H1 (cell line): ENCODE results near the gene COL25A1. TPM values are rescaled to one million over a fixed set of nuclear protein-coding genes. Genes with fewer than 3 reads are reported as not detected.

Experiments used
- CTCF ChIA-PET: fragments of 300-600 bp; sonication (Branson Sonifier 250); formaldehyde crosslinking; loops from one replicate; lab custom pipeline; 2021; ENCODE audit not compliant: partially characterized antibody; lab: Charles Lee
- POLR2A ChIA-PET: fragments of 300-600 bp; sonication (Branson Sonifier 250); formaldehyde crosslinking; loops from one replicate; lab custom pipeline; 2021; ENCODE audit warnings: inconsistent platforms; ENCODE audit not compliant: partially characterized antibody; lab: Charles Lee
- DNase-seq, 2 experiments: peaks; one replicate each; pipeline versions ENCODE4 v3.0.0 to v3.0.0-alpha.2; 2010 to 2022; ENCODE audit warnings: low spot score in 2 of 2, low read depth in 1 of 2, mixed read lengths in 1 of 2
- FAIRE-seq: peaks from 2 replicates; lab custom pipeline; 2011; peaks lifted over from hg19 to GRCh38; lab: Jason Lieb, UNC
- H2AFZ ChIP-seq: 2 replicates; pipeline ENCODE4 v1.8.1; 2012; ENCODE audit warnings: low read length, inconsistent platforms
- H2AK5ac ChIP-seq: 2 replicates; pipeline ENCODE4 v1.6.1; 2013; ENCODE audit warnings: low read depth, low read length
- H2BK120ac ChIP-seq: replicated peaks from 2 replicates; pipeline ENCODE3; 2013; ENCODE audit warnings: low read depth, low read length, inconsistent platforms
- H2BK12ac ChIP-seq: 2 replicates; pipeline ENCODE4 v1.6.1; 2013; ENCODE audit warnings: low read depth, low read length
- H2BK15ac ChIP-seq: 2 replicates; pipeline ENCODE4 v1.6.1; 2013; ENCODE audit warnings: low read length
- H2BK20ac ChIP-seq: 2 replicates; pipeline ENCODE4 v1.6.1; 2013; ENCODE audit warnings: low read length
- H2BK5ac ChIP-seq: 2 replicates; pipeline ENCODE4 v1.6.1; 2013; ENCODE audit warnings: low read depth, low read length
- H3K14ac ChIP-seq: 2 replicates; pipeline ENCODE4 v1.6.1; 2013; ENCODE audit warnings: inconsistent platforms; ENCODE audit not compliant: insufficient read length
- H3K18ac ChIP-seq: 2 replicates; pipeline ENCODE4 v1.6.1; 2013; ENCODE audit warnings: low read length; ENCODE audit errors: extremely low read depth
- H3K23ac ChIP-seq: 2 replicates; pipeline ENCODE4 v1.6.1; 2013; ENCODE audit warnings: inconsistent platforms; ENCODE audit not compliant: insufficient read length
- H3K23me2 ChIP-seq: 2 replicates; pipeline ENCODE4 v1.6.1; 2013; ENCODE audit warnings: low read depth, low read length
- H3K27ac ChIP-seq: 2 replicates; pipeline ENCODE4 v1.6.1; 2011; ENCODE audit warnings: low read depth, low read length, inconsistent platforms
- H3K27me3 ChIP-seq, 4 experiments: replicated peaks in 1 of 4; 1 replicate in 1 of 4; 2 replicates in 3 of 4; pipeline versions ENCODE4 v1.6.1 to v1.8.1; 2011 to 2013; ENCODE audit warnings: low read length in 3 of 4, mild to moderate bottlenecking in 3 of 4, inconsistent platforms in 2 of 4, mixed read lengths in 2 of 4, moderate library complexity in 1 of 4; ENCODE audit not compliant: control insufficient read depth in 3 of 4, insufficient read depth in 3 of 4; ENCODE audit errors: extremely low read depth in 1 of 4
- H3K36me3 ChIP-seq, 4 experiments: 2 replicates each; pipeline versions ENCODE4 v1.6.1 to v1.8.1; 2011 to 2013; ENCODE audit warnings: mild to moderate bottlenecking in 4 of 4, low read length in 3 of 4, moderate library complexity in 2 of 4, control low read depth in 1 of 4, inconsistent platforms in 1 of 4; ENCODE audit not compliant: insufficient read depth in 4 of 4, control insufficient read depth in 2 of 4
- H3K4ac ChIP-seq: replicated peaks from 2 replicates; pipeline ENCODE3; 2013; ENCODE audit warnings: low read length, low read depth, mixed read lengths, inconsistent platforms; ENCODE audit not compliant: insufficient read length
- H3K4me1 ChIP-seq, 4 experiments: replicated peaks in 1 of 4; 1 replicate in 1 of 4; 2 replicates in 3 of 4; pipeline versions ENCODE4 v1.6.1 to v1.8.1; 2011 to 2013; ENCODE audit warnings: low read length in 3 of 4, inconsistent platforms in 2 of 4, mixed read lengths in 1 of 4; ENCODE audit not compliant: insufficient read depth in 4 of 4, control insufficient read depth in 3 of 4
- H3K4me2 ChIP-seq, 2 experiments: 2 replicates each; pipeline versions ENCODE4 v1.6.1 to v1.8.1; 2011 to 2013; ENCODE audit warnings: low read depth in 2 of 2, low read length in 2 of 2, control low read depth in 1 of 2, inconsistent platforms in 1 of 2, mild to moderate bottlenecking in 1 of 2; ENCODE audit not compliant: insufficient read depth in 1 of 2
- H3K4me3 ChIP-seq, 4 experiments: fragments of 200-600, 300-600 bp in 1 of 4; sonication (generic), shearing (Covaris generic), sonication (Bioruptor Twin) in 1 of 4; 2 replicates each; pipeline versions ENCODE4 v1.5.1 to v1.8.1; 2011 to 2016; ENCODE audit warnings: low read length in 4 of 4, low read depth in 3 of 4, control low read depth in 2 of 4, inconsistent platforms in 2 of 4, mild to moderate bottlenecking in 2 of 4, mixed read lengths in 1 of 4, moderate library complexity in 1 of 4; ENCODE audit not compliant: insufficient read depth in 2 of 4; ENCODE audit errors: extremely low read depth in 1 of 4
- H3K56ac ChIP-seq: replicated peaks from 2 replicates; pipeline ENCODE3; 2013; ENCODE audit warnings: low read depth, mild to moderate bottlenecking, mixed read lengths, low read length, inconsistent platforms; ENCODE audit not compliant: insufficient read length
- H3K79me1 ChIP-seq: 2 replicates; pipeline ENCODE4 v1.6.1; 2013; ENCODE audit warnings: low read depth, low read length, control low read depth
- H3K79me2 ChIP-seq, 2 experiments: 2 replicates each; pipeline versions ENCODE4 v1.6.1 to v1.8.1; 2012 to 2013; ENCODE audit warnings: low read length in 2 of 2, mild to moderate bottlenecking in 2 of 2, inconsistent platforms in 1 of 2; ENCODE audit not compliant: insufficient read depth in 2 of 2, control insufficient read depth in 1 of 2
- H3K9ac ChIP-seq, 4 experiments: replicated peaks in 1 of 4; 1 replicate in 1 of 4; 2 replicates in 3 of 4; pipeline versions ENCODE4 v1.6.1 to v1.8.1; 2011 to 2013; ENCODE audit warnings: low read depth in 3 of 4, low read length in 3 of 4, control low read depth in 2 of 4, mild to moderate bottlenecking in 2 of 4, moderate library complexity in 2 of 4, inconsistent platforms in 1 of 4; ENCODE audit errors: extremely low read depth in 1 of 4
- H3K9me3 ChIP-seq, 2 experiments: 2 replicates each; pipeline versions ENCODE4 v1.6.1 to v1.8.1; 2012 to 2013; ENCODE audit warnings: mild to moderate bottlenecking in 2 of 2, moderate library complexity in 2 of 2, control low read depth in 1 of 2, inconsistent platforms in 1 of 2, low read depth in 1 of 2, low read length in 1 of 2, mixed read lengths in 1 of 2; ENCODE audit not compliant: insufficient read depth in 2 of 2
- H4K20me1 ChIP-seq, 2 experiments: replicated peaks in 1 of 2; 2 replicates each; pipeline versions ENCODE3 to v1.8.1; 2011 to 2013; ENCODE audit warnings: inconsistent platforms in 2 of 2, low read length in 2 of 2, mild to moderate bottlenecking in 1 of 2; ENCODE audit not compliant: insufficient read depth in 2 of 2, control insufficient read depth in 1 of 2
- H4K5ac ChIP-seq: 2 replicates; pipeline ENCODE4 v1.6.1; 2013; ENCODE audit warnings: low read length, low read depth, mixed read lengths, inconsistent platforms; ENCODE audit not compliant: insufficient read length
- H4K8ac ChIP-seq: 2 replicates; pipeline ENCODE4 v1.8.0; 2013; ENCODE audit warnings: mild to moderate bottlenecking, moderate library complexity, low read length, inconsistent platforms; ENCODE audit not compliant: insufficient read depth; ENCODE audit errors: extremely low read depth
- H4K91ac ChIP-seq: replicated peaks from 2 replicates; pipeline ENCODE3; 2013; ENCODE audit warnings: low read length, mixed read lengths, inconsistent platforms; ENCODE audit not compliant: insufficient read length
- BACH1 ChIP-seq: IDR thresholded peaks from 2 replicates; pipeline ENCODE4 v1.6.1; 2012; ENCODE audit warnings: low read length, improper control_type of control experiment
- BRCA1 ChIP-seq: IDR thresholded peaks from 2 replicates; pipeline ENCODE4 v1.6.1; 2012; ENCODE audit warnings: low read depth, low read length, improper control_type of control experiment
- GABPA ChIP-seq: IDR thresholded peaks from 2 replicates; pipeline ENCODE4 v1.6.1; 2011; ENCODE audit warnings: mild to moderate bottlenecking, low read length, moderate library complexity, borderline replicate concordance; ENCODE audit not compliant: insufficient read depth
- KDM5A ChIP-seq: fragments of 200-600 bp; IDR thresholded peaks from 2 replicates; pipeline ENCODE4 v1.7.1; 2012; ENCODE audit warnings: mild to moderate bottlenecking, low read length, inconsistent platforms, mixed read lengths
- PHF8 ChIP-seq: fragments of 200-600 bp; sonication (generic); conservative IDR thresholded peaks from 2 replicates; pipeline ENCODE4 v1.7.1; 2012; ENCODE audit warnings: low read depth, mild to moderate bottlenecking, inconsistent platforms, low read length, moderate library complexity
- POLR2A ChIP-seq, 2 experiments: IDR thresholded peaks; 1 replicate in 1 of 2; 2 replicates in 1 of 2; pipeline ENCODE4 v1.6.1; 2011; ENCODE audit warnings: low read depth in 2 of 2, low read length in 2 of 2, mild to moderate bottlenecking in 2 of 2; ENCODE audit errors: control extremely low read depth in 1 of 2
- RNF2 ChIP-seq: fragments of 200-900, 300-1000 bp; sonication (generic); IDR thresholded peaks from 2 replicates; pipeline ENCODE4 v1.7.1; 2016; ENCODE audit warnings: borderline replicate concordance, low read depth, mild to moderate bottlenecking, antibody characterized with exemption, low read length; ENCODE audit not compliant: poor library complexity, severe bottlenecking; ENCODE audit errors: missing control alignments
- TBP ChIP-seq: IDR thresholded peaks from 2 replicates; pipeline ENCODE4 v1.6.1; 2011; ENCODE audit warnings: low read depth, low read length, improper control_type of control experiment
- WGBS, 2 experiments: shearing (Covaris generic) in 1 of 2; methylation state at CpG; one replicate each; pipeline versions ENCODE4 v1.1.6 to v1.1.7; 2013 to 2015; ENCODE audit warnings: low lambda C conversion rate in 2 of 2, mixed read lengths in 2 of 2, inconsistent platforms in 1 of 2, low coverage in 1 of 2, missing lambda C conversion rate in 1 of 2; ENCODE audit not compliant: insufficient replicate concordance in 2 of 2, insufficient coverage in 1 of 2, insufficient read length in 1 of 2; ENCODE audit errors: extremely low coverage in 1 of 2, missing lambda C conversion rate in 1 of 2; 5-methylcytosine and 5-hydroxymethylcytosine counted together
- polyA plus RNA-seq, 7 experiments: library from polyadenylated mRNA; depleted of rRNA in 3 of 7; stranded (reverse) in 5 of 7; unstranded in 2 of 7; fragments of >200 nt in 5 of 7; fragments of 200-250 nt in 2 of 7; gene quantifications; 1 replicate in 5 of 7; 2 replicates in 1 of 7; 4 replicates in 1 of 7; pipeline versions ENCODE4 v1.2.1 to v1.2.3, GENCODE V29; 2011 to 2013; ENCODE audit warnings: missing spikeins in 2 of 7, mixed read lengths in 2 of 7
- total RNA-seq: library from RNA; stranded (reverse); fragmentation: NEBNext Ultra II Directional; extraction: Animal tissue kit (Norgen Biotek cat#: 25700); gene quantifications from 2 replicates; pipeline ENCODE4 v1.2.1, GENCODE V29; 2021

The COL25A1 gene
- total and polyA plus RNA-seq, 2 of the 8 experiments (the other 6 are each of a cell fraction or from before 2014, with no cell fraction given) = 1.1 to 8.3 TPM

GRCh38 chr4:108902769-108903168 is 399.7 kb downstream of the COL25A1 start:
- H3K27me3 ChIP-seq = no peaks in the 10 kb centered on the region
- CTCF ChIA-PET = no interaction called here

More at GRCh38 chr4:108902769-108903168, 399.7 kb downstream of the COL25A1 start:
- no peak overlapping the region for H3K4ac ChIP-seq
- H2BK15ac ChIP-seq = no peak overlapping the region
- H3K23ac ChIP-seq = no peak overlapping the region
- H3K4me1 ChIP-seq = peaks cover 0 to 9% (median 3%) of the 10 kb centered on the region in 4 experiments; a peak in 5 of 7 replicates
- no peak overlapping the region for H4K91ac ChIP-seq
- no peaks in the 10 kb centered on the region for H3K79me2 ChIP-seq
- no peak overlapping the region for H4K8ac ChIP-seq
- H3K9ac ChIP-seq = no peak overlapping the region
- no peaks in the 10 kb centered on the region for H3K9me3 ChIP-seq
- WGBS, 2 experiments = 93% methylated on average over 3 of the region's 3 CpGs; no CpG with 5 or more reads in 1 of the 2 experiments
- no peak overlapping the region for H3K18ac ChIP-seq
- no peaks in the 10 kb centered on the region for H3K36me3 ChIP-seq
- TF ChIP-seq GABPA (no peak), BRCA1 (no peak), RNF2 (no peak), KDM5A (no peak), BACH1 (no peak), PHF8 (no peak), TBP (no peak), POLR2A (IDR thresholded peaks at IDR 0.05; ENCODE audit: control extremely low read depth in 1 of 2, low read depth in 2 of 2, low read length in 2 of 2) (no peak)
- no peak overlapping the region for H3K4me2 ChIP-seq
- H2BK120ac ChIP-seq = no peak overlapping the region
- H3K56ac ChIP-seq = no peak overlapping the region
- DNase-seq = no peak
- no peaks in the 10 kb centered on the region for H3K79me1 ChIP-seq
- POLR2A ChIA-PET = no interaction called here
- H4K20me1 ChIP-seq = no peaks in the 10 kb centered on the region
- no peak overlapping the region for H2AK5ac ChIP-seq
- H2AFZ ChIP-seq = no peak overlapping the region
- H3K14ac ChIP-seq = no peak overlapping the region
- no peak overlapping the region for H3K27ac ChIP-seq
- H2BK20ac ChIP-seq = no peak overlapping the region
- H2BK12ac ChIP-seq = no peak overlapping the region
- H3K4me3 ChIP-seq = no peak overlapping the region
- H4K5ac ChIP-seq = no peak overlapping the region
- no peak overlapping the region for H2BK5ac ChIP-seq
- FAIRE-seq = no peak
- H3K23me2 ChIP-seq = no peaks in the 10 kb centered on the region
